H9 (cell line): ENCODE data around the gene HDGFL3. TPM values are rescaled to one million over a fixed set of nuclear protein-coding genes. Genes with fewer than 3 reads are reported as not detected.

Experiments
- DNase-seq: peaks from one replicate; pipeline ENCODE4 v3.0.0-alpha.2; 2017
- H2AFZ ChIP-seq: one replicate; pipeline ENCODE4 v1.6.1; 2013; ENCODE audit warnings: mild to moderate bottlenecking, low read length, control low read depth, moderate library complexity
- H2AK5ac ChIP-seq: 2 replicates; pipeline ENCODE4 v1.6.1; 2013; ENCODE audit warnings: low read length, control low read depth, mixed read lengths; ENCODE audit not compliant: insufficient read length
- H2BK120ac ChIP-seq: one replicate; pipeline ENCODE4 v1.6.1; 2013; ENCODE audit warnings: low read depth, mild to moderate bottlenecking, low read length, control low read depth, inconsistent platforms; ENCODE audit not compliant: poor library complexity, severe bottlenecking
- H2BK12ac ChIP-seq: 2 replicates; pipeline ENCODE4 v1.6.1; 2013; ENCODE audit warnings: low read length, control low read depth, mixed read lengths, low read depth; ENCODE audit not compliant: insufficient read length
- H2BK15ac ChIP-seq: 2 replicates; pipeline ENCODE4 v1.6.1; 2013; ENCODE audit warnings: low read depth, low read length, control low read depth
- H2BK20ac ChIP-seq: one replicate; pipeline ENCODE4 v1.6.1; 2013; ENCODE audit warnings: low read depth, mild to moderate bottlenecking, low read length, control low read depth, inconsistent platforms; ENCODE audit not compliant: poor library complexity, severe bottlenecking
- H2BK5ac ChIP-seq: 2 replicates; pipeline ENCODE4 v1.6.1; 2013; ENCODE audit warnings: low read length, control low read depth, mixed read lengths; ENCODE audit not compliant: insufficient read length
- H3K14ac ChIP-seq: 2 replicates; pipeline ENCODE4 v1.6.1; 2013; ENCODE audit warnings: low read length, control low read depth; ENCODE audit not compliant: insufficient read depth
- H3K18ac ChIP-seq: 2 replicates; pipeline ENCODE4 v1.6.1; 2013; ENCODE audit warnings: low read depth, mild to moderate bottlenecking, mixed read lengths, low read length, control low read depth; ENCODE audit not compliant: insufficient read length
- H3K23ac ChIP-seq: 2 replicates; pipeline ENCODE4 v1.6.1; 2013; ENCODE audit warnings: low read length, control low read depth, mixed read lengths, low read depth; ENCODE audit not compliant: insufficient read length
- H3K23me2 ChIP-seq: 2 replicates; pipeline ENCODE4 v1.6.1; 2013; ENCODE audit warnings: low read depth, mild to moderate bottlenecking, mixed read lengths, low read length, control low read depth; ENCODE audit not compliant: insufficient read length, poor library complexity, severe bottlenecking
- H3K27ac ChIP-seq: 2 replicates; pipeline ENCODE4 v1.5.1; 2013; ENCODE audit warnings: low read length, control low read depth, mixed read lengths, low read depth; ENCODE audit not compliant: insufficient read length
- H3K27me3 ChIP-seq: 2 replicates; pipeline ENCODE4 v1.6.1; 2013; ENCODE audit warnings: low read length, control low read depth, inconsistent platforms; ENCODE audit not compliant: insufficient read depth
- H3K4ac ChIP-seq: 2 replicates; pipeline ENCODE4 v1.6.1; 2013; ENCODE audit warnings: low read depth, mild to moderate bottlenecking, control low read depth, inconsistent platforms, low read length, moderate library complexity
- H3K4me1 ChIP-seq: 2 replicates; pipeline ENCODE4 v1.6.1; 2013; ENCODE audit warnings: low read length, control low read depth, inconsistent platforms; ENCODE audit not compliant: insufficient read depth
- H3K4me2 ChIP-seq: 2 replicates; pipeline ENCODE4 v1.6.1; 2013; ENCODE audit warnings: low read length, control low read depth, mixed read lengths; ENCODE audit not compliant: insufficient read length, insufficient read depth
- H3K56ac ChIP-seq: 2 replicates; pipeline ENCODE4 v1.6.1; 2013; ENCODE audit warnings: low read depth, mild to moderate bottlenecking, mixed read lengths, low read length, control low read depth; ENCODE audit not compliant: insufficient read length
- H3K79me1 ChIP-seq: 2 replicates; pipeline ENCODE4 v1.6.1; 2013; ENCODE audit warnings: low read depth, mild to moderate bottlenecking, moderate library complexity, low read length, control low read depth, inconsistent platforms; ENCODE audit not compliant: insufficient read depth, poor library complexity, severe bottlenecking
- H3K79me2 ChIP-seq: 2 replicates; pipeline ENCODE4 v1.6.1; 2013; ENCODE audit warnings: low read length, control low read depth, inconsistent platforms; ENCODE audit not compliant: insufficient read depth
- H3K9ac ChIP-seq: 2 replicates; pipeline ENCODE4 v1.6.1; 2013; ENCODE audit warnings: low read length, control low read depth, mixed read lengths; ENCODE audit not compliant: insufficient read length; ENCODE audit errors: extremely low read depth
- H3K9me3 ChIP-seq: one replicate; pipeline ENCODE4 v1.6.1; 2013; ENCODE audit warnings: low read depth, low read length, inconsistent platforms; ENCODE audit not compliant: control insufficient read depth
- H3T11ph ChIP-seq: one replicate; pipeline ENCODE4 v1.6.1; 2013; ENCODE audit warnings: mild to moderate bottlenecking, low read length, control low read depth, inconsistent platforms
- H4K20me1 ChIP-seq: one replicate; pipeline ENCODE4 v1.6.1; 2013; ENCODE audit not compliant: control insufficient read depth, insufficient read length, insufficient read depth
- H4K5ac ChIP-seq: 2 replicates; pipeline ENCODE4 v1.6.1; 2013; ENCODE audit warnings: low read depth, mild to moderate bottlenecking, mixed read lengths, low read length, control low read depth; ENCODE audit not compliant: insufficient read length
- H4K8ac ChIP-seq: replicated peaks from 2 replicates; pipeline ENCODE4 v1.6.1; 2013; ENCODE audit warnings: low read length, control low read depth, mixed read lengths, low read depth; ENCODE audit not compliant: insufficient read length
- H4K91ac ChIP-seq: 2 replicates; pipeline ENCODE4 v1.6.1; 2013; ENCODE audit warnings: low read depth, mild to moderate bottlenecking, moderate library complexity, mixed read lengths, low read length, control low read depth; ENCODE audit not compliant: insufficient read length
- H3K27ac Mint-ChIP-seq, 3 experiments: 2 replicates in 2 of 3; 3 replicates in 1 of 3; pipeline ENCODE4 v1.8.0; 2020 to 2021; ENCODE audit warnings: mixed read lengths in 3 of 3, mild to moderate bottlenecking in 1 of 3, moderate library complexity in 1 of 3
- H3K27me3 Mint-ChIP-seq: 2 replicates; pipeline ENCODE4 v1.8.0; 2021; ENCODE audit warnings: low read depth, mild to moderate bottlenecking, moderate library complexity, mixed read lengths
- H3K36me3 Mint-ChIP-seq, 3 experiments: 2 replicates in 2 of 3; 3 replicates in 1 of 3; pipeline ENCODE4 v1.8.0; 2020 to 2021; ENCODE audit warnings: low read depth in 3 of 3, mixed read lengths in 3 of 3; ENCODE audit not compliant: insufficient read depth in 1 of 3
- H3K4me1 Mint-ChIP-seq, 2 experiments: 2 replicates each; pipeline ENCODE4 v1.8.0; 2020; ENCODE audit warnings: mixed read lengths in 2 of 2
- H3K4me3 Mint-ChIP-seq, 2 experiments: 2 replicates in 1 of 2; 3 replicates in 1 of 2; pipeline ENCODE4 v1.8.0; 2020 to 2021; ENCODE audit warnings: mild to moderate bottlenecking in 2 of 2, mixed read lengths in 2 of 2, moderate library complexity in 1 of 2
- H3K9me3 Mint-ChIP-seq, 2 experiments: 2 replicates in 1 of 2; 3 replicates in 1 of 2; pipeline ENCODE4 v1.8.0; 2020; ENCODE audit warnings: mild to moderate bottlenecking in 2 of 2, mixed read lengths in 2 of 2, moderate library complexity in 1 of 2
- WGBS: extraction: QIAGEN DNeasy Blood & Tissue Kit; methylation state at CpG from one replicate; pipeline ENCODE4 v1.1.7; 2013; ENCODE audit warnings: missing lambda C conversion rate, low lambda C conversion rate, mixed read lengths; ENCODE audit not compliant: insufficient read length; ENCODE audit errors: extremely low coverage; 5-methylcytosine and 5-hydroxymethylcytosine counted together
- total RNA-seq: library from RNA; stranded (reverse); gene quantifications from 2 replicates; pipeline ENCODE4 v1.2.1, GENCODE V29; 2021
- TF ChIP-seq, protein P1 (sequence below): fragments of 200-600 bp; sonication (generic); conservative IDR thresholded peaks from 3 replicates; pipeline ENCODE4 v1.8.0; 2021; ENCODE audit warnings: antibody characterized with exemption, mild to moderate bottlenecking

HDGFL3 gene
- total RNA-seq, 1 experiment from 2014 or later: 120 TPM

DNA sequence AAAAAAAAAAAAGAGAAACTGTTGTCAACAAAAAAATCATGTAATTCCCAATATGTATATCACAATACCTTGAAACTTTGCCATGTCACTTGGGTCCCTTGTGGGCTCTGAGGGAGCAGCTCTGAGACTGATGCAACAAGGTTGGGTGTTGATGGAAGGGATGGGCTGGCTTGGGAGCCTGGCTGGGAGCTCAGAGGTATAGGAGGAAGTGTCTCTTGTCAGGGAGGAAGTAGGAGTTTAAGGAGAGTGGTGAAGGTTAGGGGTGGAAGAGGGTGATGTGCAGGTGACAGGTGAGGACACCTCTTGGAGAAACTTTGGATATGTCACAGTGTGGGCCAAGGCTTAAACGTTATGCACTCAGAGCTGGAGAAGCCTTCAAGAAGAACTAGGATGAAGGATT lies 102.2 kb downstream of the HDGFL3 start:
- Mint-ChIP-seq H3K9me3 (no peaks in the 10 kb centered on the region; a peak in 1 of 5 replicates), H3K4me3 (peak overlapping the region in 1 of 2 experiments; percentile 71; a peak in 2 of 5 replicates), H3K27ac (no peak overlapping the region), H3K4me1 (peaks cover 5 to 17% of the 10 kb centered on the region in 2 experiments; a peak in 3 of 4 replicates), H3K36me3 (no peaks in the 10 kb centered on the region; a peak in 1 of 7 replicates), H3K27me3 (peaks cover 63% of the 10 kb centered on the region)
- Histone ChIP-seq H3K14ac (no peak overlapping the region), H3K18ac (no peak overlapping the region), H3K27me3 (peaks cover 6% of the 10 kb centered on the region; the same call in 1 of the 2 replicates), H4K8ac (no peak overlapping the region), H2BK15ac (no peak overlapping the region), H2BK12ac (no peak overlapping the region), H4K5ac (no peak overlapping the region), H3K27ac (no peak overlapping the region), H3K56ac (no peak overlapping the region), H3K23me2 (peaks cover 2% of the 10 kb centered on the region), H3K4me2 (no peak overlapping the region), H2AK5ac (no peak overlapping the region), H3T11ph (no peak overlapping the region), H3K9me3 (no peaks in the 10 kb centered on the region), H4K91ac (no peak overlapping the region), H3K79me1 (no peaks in the 10 kb centered on the region), H2BK5ac (no peak overlapping the region), H3K79me2 (no peaks in the 10 kb centered on the region), H2BK120ac (no peak overlapping the region), H3K23ac (no peak overlapping the region), H4K20me1 (no peaks in the 10 kb centered on the region), H3K4me1 (no peaks in the 10 kb centered on the region; the same call in 1 of the 2 replicates), H2AFZ (no peak overlapping the region), H3K4ac (no peak overlapping the region), H3K9ac (no peak overlapping the region), H2BK20ac (no peak overlapping the region)
- TF ChIP-seq, protein P1, sequence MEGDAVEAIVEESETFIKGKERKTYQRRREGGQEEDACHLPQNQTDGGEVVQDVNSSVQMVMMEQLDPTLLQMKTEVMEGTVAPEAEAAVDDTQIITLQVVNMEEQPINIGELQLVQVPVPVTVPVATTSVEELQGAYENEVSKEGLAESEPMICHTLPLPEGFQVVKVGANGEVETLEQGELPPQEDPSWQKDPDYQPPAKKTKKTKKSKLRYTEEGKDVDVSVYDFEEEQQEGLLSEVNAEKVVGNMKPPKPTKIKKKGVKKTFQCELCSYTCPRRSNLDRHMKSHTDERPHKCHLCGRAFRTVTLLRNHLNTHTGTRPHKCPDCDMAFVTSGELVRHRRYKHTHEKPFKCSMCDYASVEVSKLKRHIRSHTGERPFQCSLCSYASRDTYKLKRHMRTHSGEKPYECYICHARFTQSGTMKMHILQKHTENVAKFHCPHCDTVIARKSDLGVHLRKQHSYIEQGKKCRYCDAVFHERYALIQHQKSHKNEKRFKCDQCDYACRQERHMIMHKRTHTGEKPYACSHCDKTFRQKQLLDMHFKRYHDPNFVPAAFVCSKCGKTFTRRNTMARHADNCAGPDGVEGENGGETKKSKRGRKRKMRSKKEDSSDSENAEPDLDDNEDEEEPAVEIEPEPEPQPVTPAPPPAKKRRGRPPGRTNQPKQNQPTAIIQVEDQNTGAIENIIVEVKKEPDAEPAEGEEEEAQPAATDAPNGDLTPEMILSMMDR: no peak
- WGBS: no CpG with 5 or more reads among the region's 1 CpG
- no peak for DNase-seq
